GM19395 (cell line): ENCODE data around the gene PTPMT1.
A peak's percentile ranks its signal among the peaks of the same experiment; 100 is the strongest.

ENCODE experiments used
- ATAC-seq: cut with Tn5 transposase; IDR thresholded peaks from one replicate; pipeline ENCODE4 v1.9.1; 2021; ENCODE audit warnings: mild to moderate bottlenecking, moderate library complexity; ENCODE audit not compliant: unreplicated experiment

Gene PTPMT1

DNA sequence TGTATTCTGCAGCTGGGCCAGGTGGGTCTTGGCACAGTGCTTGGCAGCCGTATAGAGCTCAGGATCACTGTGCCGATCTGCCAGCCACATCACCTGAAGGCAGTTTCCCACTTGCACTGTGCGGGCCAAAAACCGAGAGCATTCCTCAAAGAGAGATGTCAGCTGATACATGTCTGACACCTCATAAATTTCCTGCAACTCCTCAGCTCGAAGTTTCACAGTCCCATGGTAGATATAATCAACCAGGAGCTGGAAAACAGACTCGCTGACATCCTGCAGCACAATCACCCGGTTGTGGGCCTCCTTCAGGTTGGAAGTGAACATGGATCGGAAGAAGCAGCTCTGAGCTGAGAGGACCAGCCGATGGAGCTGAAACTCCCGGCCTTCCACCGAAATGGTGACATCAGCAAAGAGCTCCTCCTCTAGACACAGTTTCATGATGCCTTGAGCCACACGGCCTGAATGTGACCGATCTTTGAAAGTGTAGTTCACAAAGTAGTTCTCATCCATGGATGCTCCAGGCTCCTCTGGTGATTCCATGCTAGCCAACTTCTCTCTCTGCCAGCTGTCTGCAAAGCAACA is 12.2 kb downstream of the PTPMT1 start:
- ATAC-seq, result no peak

DNA sequence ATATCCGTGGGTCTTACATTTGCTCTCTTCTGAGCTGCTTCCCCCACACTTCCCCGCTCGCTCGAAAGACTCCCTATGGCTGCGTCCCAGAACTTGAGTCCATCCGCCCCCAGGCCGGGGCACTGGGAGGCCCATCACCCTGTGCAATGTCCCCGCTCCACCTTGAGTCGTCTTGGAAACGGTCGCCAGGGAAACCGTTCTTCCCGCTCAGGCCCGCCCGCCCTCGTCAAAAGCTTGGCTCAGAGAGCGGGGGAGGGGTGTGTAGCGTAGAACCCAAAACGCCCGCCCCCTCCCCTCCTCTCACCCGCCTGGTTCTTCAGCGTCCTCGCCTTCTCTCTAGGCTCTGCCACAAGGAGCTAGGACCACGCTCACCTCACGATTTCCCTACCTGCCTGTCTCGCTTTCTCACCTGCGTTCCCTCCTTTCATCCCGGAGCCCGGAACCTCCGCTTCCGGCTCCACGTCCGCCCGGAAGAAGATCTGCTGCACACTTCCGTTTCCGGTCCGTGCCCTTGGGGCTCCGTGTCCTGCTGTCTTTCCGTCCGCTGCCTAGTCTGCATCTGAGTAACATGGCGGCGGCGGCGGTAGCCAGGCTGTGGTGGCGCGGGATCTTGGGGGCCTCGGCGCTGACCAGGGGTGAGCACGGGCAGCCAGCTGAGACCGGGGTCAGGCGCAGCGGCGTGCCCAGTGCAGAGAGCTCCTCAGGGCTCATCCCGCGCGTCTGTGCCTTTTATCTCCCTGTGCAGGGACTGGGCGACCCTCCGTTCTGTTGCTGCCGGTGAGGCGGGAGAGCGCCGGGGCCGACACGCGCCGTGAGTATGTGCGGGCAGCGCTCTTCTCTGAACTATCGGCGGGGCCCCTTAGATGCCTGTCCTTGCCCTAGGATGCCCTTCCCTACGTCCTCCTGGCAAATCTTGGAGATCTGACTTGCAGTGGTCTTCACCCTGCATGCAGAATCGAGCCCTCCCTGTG is 13.4 kb downstream of the PTPMT1 start, which contains the start of the genes KBTBD4 and NDUFS3:
TSS of gene KBTBD4 (minus strand) at position 447 of the 971 bp plus-strand sequence. CDS start at position 428, 19 bp downstream.
TSS of gene NDUFS3 (plus strand) at position 551 of the 971 bp plus-strand sequence. CDS start at position 569, 18 bp downstream.
- peak; percentile 96 for ATAC-seq

DNA sequence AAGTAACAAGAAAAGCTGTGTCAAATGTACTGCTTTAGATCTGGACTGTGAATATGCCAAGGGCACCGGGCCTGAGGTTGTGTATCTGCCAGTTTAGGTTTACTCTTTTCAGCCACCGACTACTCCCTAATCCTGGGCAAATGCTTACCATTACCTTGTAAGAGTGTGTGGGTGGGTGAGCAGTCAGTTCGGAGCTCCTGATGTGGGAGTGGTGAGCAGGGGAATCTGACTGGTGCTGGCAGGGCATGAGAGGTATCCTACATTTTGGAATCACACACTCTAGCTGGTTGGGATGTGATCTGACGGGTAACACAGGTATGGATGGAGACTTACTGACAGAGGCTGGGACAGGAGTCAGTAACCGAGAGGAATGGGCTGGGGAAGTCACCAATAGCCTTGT is 18.4 kb downstream of the PTPMT1 start:
- ATAC-seq, result no peak

- no peak for ATAC-seq
These were observed 20.9 kb downstream of the PTPMT1 start, which contains the start of gene FAM180B for GRCh38 chr11:47586098-47586855. FAM180B (plus strand) TSS chr11:47586678; CDS start chr11:47586769, 91 bp downstream.

DNA sequence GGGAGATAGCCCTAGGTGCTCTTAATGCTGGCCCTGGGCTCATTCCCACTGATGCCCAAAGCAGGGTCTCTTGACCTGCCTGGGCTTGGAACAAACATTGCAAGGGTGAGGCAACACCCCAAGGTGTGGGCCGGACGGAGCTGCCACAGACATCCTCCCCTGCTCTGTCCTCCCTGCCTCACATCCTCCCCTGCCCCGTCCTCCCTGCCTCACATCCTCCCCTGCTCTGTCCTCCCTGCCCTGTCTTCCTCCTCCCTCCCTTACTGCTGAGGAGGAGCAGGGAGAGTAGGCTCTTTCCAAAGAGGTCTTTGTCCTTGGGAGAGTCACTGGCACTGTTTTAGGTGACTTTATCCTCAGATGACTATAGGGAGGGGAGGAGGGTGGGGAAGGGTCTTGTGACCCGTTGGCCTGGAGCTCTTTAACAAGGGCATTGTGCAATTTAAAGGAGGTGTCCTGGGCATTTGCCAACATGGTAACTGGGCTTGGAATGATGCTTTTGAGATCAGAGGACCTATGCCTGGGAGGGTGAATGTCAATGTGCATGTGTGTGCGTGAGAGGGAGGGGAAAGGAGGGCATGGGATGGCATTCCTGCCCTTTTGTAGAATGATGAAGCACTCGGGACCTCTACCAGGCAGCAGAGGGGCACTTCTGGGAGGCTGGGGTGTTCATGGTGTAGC is 21.8 kb downstream of the PTPMT1 start:
- no peak for ATAC-seq

DNA sequence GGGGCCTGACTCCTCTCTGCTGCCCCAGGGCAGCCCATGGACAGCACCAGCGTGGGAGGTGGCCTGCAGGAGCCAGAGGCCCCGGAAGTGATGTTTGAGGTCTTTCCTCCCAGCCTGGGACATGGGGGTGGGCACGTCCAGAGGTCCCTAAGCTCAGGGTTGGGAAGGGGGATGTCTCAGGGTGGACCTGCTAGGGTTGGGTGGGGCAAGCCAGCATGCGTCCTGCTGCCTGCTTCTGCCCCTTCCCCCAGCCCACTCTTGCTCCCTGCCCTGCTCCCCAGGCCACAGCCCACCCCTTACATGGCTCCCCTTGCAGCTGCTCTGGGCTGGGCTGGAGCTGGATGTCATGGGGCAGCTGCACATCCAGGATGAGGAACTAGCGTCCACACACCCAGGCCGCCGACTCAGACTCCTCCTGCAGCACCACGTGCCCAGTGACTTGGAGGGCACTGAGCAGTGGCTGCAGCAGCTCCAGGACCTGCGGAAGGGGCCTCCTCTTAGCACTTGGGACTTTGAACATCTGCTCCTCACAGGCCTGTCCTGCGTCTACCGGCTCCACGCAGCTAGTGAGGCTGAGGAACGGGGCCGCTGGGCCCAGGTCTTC is 22.4 kb downstream of the PTPMT1 start:
- ATAC-seq, result no peak

GRCh38 chr11:47589118-47589517 is 23.7 kb downstream of the PTPMT1 start:
- ATAC-seq, result no peak

DNA sequence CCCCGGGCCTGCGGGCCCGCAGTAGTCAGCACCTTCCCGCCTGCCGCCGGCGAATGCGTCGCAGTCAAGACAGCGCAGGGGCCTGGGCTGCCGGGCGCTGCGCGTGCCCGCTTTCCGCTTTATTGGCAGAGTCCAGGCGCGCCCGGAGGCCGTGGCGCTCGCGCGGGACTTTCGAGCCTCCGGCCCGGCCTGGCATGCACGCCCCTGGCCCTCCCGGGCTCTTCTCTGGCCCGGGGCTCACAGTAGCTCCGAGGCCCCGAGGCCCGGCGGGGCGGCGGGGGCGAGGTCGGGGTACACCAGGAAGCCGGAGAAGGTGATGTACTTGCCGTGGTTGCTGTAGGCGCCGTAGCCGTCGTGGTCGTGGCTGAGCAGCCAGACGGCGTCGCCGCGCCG is 24.2 kb downstream of the PTPMT1 start:
- ATAC-seq, result no peak

GRCh38 chr11:47589977-47590861 is 24.8 kb downstream of the PTPMT1 start:
- no peak for ATAC-seq

GRCh38 chr11:47591764-47592163 is 26.4 kb downstream of the PTPMT1 start:
- ATAC-seq, result no peak

GRCh38 chr11:47592251-47592650 is 26.9 kb downstream of the PTPMT1 start:
- no peak for ATAC-seq

- ATAC-seq, result no peak
These were observed 27.6 kb downstream of the PTPMT1 start for GRCh38 chr11:47592970-47593369.

DNA sequence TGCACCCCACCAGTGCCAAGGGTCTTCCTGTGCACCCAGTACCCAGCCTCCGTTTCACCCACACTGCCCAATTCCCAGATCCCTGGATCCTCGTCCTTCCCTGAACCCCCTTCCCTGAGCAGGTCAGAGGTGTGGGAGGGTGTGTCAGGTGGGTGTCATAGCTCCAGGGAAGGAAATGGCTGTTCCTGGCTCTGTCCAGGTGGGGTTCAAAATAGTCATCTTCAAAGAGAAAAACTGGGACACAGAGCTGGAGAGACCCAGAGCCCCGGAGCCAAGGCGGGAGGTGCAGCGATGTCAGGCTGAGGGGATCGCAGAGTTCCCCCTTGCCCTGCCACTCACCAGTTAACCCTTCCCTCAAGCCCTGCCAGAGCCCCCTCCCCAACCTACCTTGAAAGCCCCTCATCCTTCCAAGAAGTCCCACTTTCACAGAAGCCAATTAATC is 28.1 kb downstream of the PTPMT1 start:
- ATAC-seq, result no peak

DNA sequence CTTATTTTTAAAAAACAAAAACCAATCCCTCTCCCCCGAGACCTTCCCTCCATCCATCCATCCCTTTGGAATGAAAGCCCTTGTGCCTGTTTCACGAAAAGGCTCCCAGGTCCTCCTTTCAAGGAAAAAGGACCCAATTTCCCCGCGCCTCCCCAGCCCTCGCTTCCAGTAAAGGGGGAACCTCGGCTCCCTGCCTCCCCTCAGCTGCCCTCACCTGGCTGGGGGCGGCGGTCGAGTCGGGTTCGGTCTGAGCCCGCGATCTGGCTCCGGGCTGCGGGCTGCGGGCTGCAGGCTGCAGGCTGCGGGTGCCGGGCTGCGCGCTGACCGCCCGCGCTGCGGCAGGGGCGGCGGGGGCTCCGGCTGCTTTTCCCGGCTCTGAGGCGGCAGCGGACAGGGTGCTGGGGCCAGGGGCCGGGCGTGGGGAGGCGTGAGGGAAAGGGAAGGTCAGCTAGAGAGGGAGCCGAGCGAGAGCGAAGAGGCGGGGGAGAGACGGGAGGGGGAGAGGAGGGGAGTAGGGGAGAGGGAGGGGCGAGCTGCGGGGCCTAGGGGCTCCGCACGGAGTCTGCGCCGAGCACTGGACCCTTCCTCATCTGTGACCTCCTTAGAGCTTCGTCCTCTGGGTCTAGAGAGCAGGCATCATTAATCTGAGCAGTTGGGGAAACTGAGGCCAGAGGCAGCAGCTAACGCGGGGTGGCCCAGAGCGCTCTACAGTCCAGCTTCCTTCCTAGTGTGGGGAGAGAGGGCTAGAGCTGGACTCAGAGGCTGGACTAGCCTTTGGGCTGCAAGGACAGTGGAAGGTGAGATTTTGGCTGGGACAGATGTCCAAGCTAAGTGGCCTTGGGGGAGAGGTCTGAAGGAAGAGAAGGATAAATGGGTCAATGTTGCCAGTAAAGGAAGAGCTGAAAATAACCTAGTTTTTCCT is 28.8 kb downstream of the PTPMT1 start, which contains the start of gene C1QTNF4:
TSS of gene C1QTNF4 (minus strand) at position 478 of the 922 bp plus-strand sequence. CDS start 3,601 bp downstream, outside the sequence.
- no peak for ATAC-seq

DNA sequence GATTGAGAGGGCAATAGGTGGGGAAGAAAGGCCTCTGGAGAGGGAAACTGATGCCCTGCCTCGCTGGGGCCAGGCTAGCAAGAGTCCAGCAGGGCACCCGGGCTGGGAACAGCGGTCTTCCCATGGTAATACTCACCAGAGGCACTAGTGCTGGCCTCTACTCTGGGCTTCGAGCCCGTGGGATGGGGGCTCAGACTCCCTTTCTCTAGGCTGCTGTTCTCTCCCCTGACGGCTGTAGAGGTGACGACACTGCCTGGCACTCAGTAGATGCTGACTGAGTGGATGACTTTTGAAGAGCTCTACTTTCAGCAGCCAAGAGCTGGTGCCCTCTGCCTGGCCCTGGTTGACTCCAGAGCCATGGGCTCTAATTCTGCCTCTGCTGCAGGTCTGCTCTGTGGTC is 29.6 kb downstream of the PTPMT1 start:
- no peak for ATAC-seq

DNA sequence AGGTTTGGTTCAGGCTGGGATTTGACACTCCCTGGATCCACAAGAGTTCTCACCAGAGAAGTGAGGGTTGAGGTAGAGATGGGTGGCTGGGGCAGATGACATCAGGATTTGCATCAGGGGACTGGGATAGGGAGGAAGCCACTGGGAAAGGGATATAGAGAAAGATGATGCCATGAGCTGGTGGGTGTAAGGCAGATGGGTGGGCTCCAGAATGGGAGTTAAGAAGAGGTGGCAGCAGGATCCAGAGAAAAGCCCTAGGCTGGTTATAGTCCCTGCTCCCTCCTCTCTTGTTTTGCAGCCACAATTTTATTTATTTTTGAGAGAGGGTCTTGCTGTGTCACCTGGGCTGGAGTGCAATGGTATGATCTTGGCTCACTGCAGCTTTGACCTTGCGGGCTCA is 30.6 kb downstream of the PTPMT1 start:
- no peak for ATAC-seq

DNA sequence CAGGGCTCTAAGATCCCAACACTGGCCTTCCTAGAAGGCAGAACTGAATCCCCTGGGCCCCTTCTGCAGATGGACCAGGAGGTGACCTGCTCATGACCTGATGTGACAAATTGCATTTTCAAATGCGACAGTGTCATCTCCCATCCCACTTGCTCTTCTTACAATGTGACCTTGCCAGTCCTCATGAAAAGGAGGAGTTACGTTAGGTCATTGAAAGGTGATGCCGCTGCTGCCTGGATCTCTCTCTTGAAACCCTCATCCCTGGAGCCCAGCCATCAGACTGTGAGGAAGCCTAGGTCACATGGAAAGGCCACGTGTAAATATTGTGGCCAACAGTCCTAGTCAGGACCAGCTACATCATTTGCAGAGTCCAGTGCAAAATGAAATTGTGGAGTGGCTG is 34.5 kb downstream of the PTPMT1 start:
- ATAC-seq, result no peak

GRCh38 chr11:47603295-47603694 is 37.9 kb downstream of the PTPMT1 start:
- ATAC-seq, result no peak
